Fibroblast of lung (primary cell): Measurements from ENCODE around the gene KIAA2012. TPM values are rescaled to one million over a fixed set of nuclear protein-coding genes. Genes with fewer than 3 reads are reported as not detected.

ENCODE experiments used
- DNase-seq, 2 donors: peaks; one replicate each; pipeline versions ENCODE4 v3.0.0 to v3.0.0-alpha.2; 2010; ENCODE audit warnings: low read depth in 2 of 2
- H2AFZ ChIP-seq: 2 replicates; pipeline ENCODE4 v1.5.1; 2012; ENCODE audit warnings: low read length, control low read depth, inconsistent platforms
- H3K27ac ChIP-seq: 2 replicates; pipeline ENCODE4 v1.5.1; 2011; ENCODE audit warnings: low read length, control low read depth; ENCODE audit not compliant: insufficient read depth
- H3K27me3 ChIP-seq: 2 replicates; pipeline ENCODE4 v1.5.1; 2011; ENCODE audit warnings: mild to moderate bottlenecking, low read length; ENCODE audit not compliant: control insufficient read depth, insufficient read depth
- H3K36me3 ChIP-seq: 2 replicates; pipeline ENCODE4 v1.5.1; 2011; ENCODE audit warnings: low read length; ENCODE audit not compliant: control insufficient read depth, insufficient read depth
- H3K4me1 ChIP-seq: 2 replicates; pipeline ENCODE4 v1.5.1; 2011; ENCODE audit warnings: low read length; ENCODE audit not compliant: control insufficient read depth, insufficient read depth; ENCODE audit errors: extremely low read depth
- H3K4me2 ChIP-seq: 2 replicates; pipeline ENCODE4 v1.5.1; 2011; ENCODE audit warnings: low read length, control low read depth; ENCODE audit not compliant: insufficient read depth; ENCODE audit errors: extremely low read depth
- H3K4me3 ChIP-seq, 4 experiments: fragments of 200-600 bp in 1 of 4; sonication (generic) in 1 of 4; replicated peaks in 1 of 4; 2 replicates each; pipeline ENCODE4 v1.5.1; 2011 to 2016; ENCODE audit warnings: low read length in 4 of 4, low read depth in 3 of 4, mild to moderate bottlenecking in 3 of 4, control low read depth in 2 of 4, inconsistent platforms in 1 of 4, mixed read lengths in 1 of 4; ENCODE audit not compliant: insufficient read depth in 1 of 4; ENCODE audit errors: control extremely low read depth in 1 of 4
- H3K79me2 ChIP-seq: 2 replicates; pipeline ENCODE4 v1.5.1; 2012; ENCODE audit warnings: mild to moderate bottlenecking, low read length, inconsistent platforms; ENCODE audit not compliant: control insufficient read depth, insufficient read depth
- H3K9ac ChIP-seq: 2 replicates; pipeline ENCODE4 v1.5.1; 2011; ENCODE audit warnings: mild to moderate bottlenecking, low read length, control low read depth; ENCODE audit not compliant: insufficient read depth
- H3K9me3 ChIP-seq: 2 replicates; pipeline ENCODE4 v1.5.1; 2012; ENCODE audit warnings: low read depth, low read length; ENCODE audit not compliant: control insufficient read depth, insufficient read depth
- H4K20me1 ChIP-seq: 2 replicates; pipeline ENCODE4 v1.5.1; 2011; ENCODE audit warnings: low read length; ENCODE audit not compliant: control insufficient read depth, insufficient read depth; ENCODE audit errors: extremely low read depth
- EZH2 ChIP-seq: IDR thresholded peaks from 2 replicates; pipeline ENCODE4 v1.5.1; 2012; ENCODE audit warnings: low read length, control low read depth, mild to moderate bottlenecking; ENCODE audit errors: missing control alignments
- polyA plus RNA-seq, 2 donors: library from polyadenylated mRNA; depleted of rRNA in 1 of 2; stranded (reverse) in 1 of 2; unstranded in 1 of 2; fragments of >200 nt; gene quantifications; 2 replicates each; pipeline ENCODE4 v1.2.1, GENCODE V29; 2011 to 2012; ENCODE audit warnings: missing spikeins in 1 of 2
- total RNA-seq: library from RNA; depleted of rRNA; stranded (reverse); fragments of >200 nt; gene quantifications from 2 replicates; pipeline ENCODE4 v1.2.1, GENCODE V29; 2014
- TF ChIP-seq, protein P1 (sequence below), 2 donors: IDR thresholded peaks in 1 of 2; conservative IDR thresholded peaks in 1 of 2; 1 replicate in 1 of 2; 2 replicates in 1 of 2; pipeline ENCODE4 v1.5.1; 2011 to 2012; ENCODE audit warnings: low read length in 2 of 2, control low read depth in 1 of 2, inconsistent platforms in 1 of 2, low read depth in 1 of 2, mild to moderate bottlenecking in 1 of 2

The KIAA2012 gene
- total and polyA plus RNA-seq, 2 donors (not counting 1 experiment from before 2014, with no cell fraction given), result 0.09 TPM; not detected in 1

DNA sequence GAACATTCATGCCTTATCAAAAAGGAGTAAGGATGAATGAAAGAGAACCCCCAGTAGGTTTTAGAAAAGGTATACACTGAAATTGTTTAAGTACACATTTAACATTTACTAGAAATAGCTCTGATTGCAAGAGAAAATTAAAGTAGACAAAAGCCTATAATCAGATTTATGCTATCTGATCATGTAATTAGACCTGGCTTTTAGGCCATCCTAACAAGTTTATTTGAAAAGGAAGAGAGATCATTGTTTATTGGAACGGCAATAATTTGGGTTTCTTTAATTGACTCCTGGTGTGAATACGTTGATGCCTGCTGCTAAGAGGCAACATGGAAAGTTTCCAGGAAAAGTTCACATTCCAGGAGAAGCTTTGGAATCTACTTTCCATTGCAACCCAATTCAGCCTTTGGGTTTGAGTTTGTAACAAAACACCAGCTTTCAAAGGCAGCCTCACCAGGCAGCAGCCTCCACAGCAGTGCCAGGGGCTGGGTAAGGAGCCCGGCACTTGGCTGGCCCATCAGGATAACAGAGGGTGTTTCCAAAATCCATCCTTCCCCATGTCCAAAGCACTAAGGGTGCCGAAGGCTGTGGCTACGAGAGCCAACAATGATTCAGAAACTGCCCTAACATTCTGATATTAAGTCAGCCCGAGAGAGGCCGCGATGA, 21.4 kb upstream of the KIAA2012 start:
- TF ChIP-seq, protein P1, sequence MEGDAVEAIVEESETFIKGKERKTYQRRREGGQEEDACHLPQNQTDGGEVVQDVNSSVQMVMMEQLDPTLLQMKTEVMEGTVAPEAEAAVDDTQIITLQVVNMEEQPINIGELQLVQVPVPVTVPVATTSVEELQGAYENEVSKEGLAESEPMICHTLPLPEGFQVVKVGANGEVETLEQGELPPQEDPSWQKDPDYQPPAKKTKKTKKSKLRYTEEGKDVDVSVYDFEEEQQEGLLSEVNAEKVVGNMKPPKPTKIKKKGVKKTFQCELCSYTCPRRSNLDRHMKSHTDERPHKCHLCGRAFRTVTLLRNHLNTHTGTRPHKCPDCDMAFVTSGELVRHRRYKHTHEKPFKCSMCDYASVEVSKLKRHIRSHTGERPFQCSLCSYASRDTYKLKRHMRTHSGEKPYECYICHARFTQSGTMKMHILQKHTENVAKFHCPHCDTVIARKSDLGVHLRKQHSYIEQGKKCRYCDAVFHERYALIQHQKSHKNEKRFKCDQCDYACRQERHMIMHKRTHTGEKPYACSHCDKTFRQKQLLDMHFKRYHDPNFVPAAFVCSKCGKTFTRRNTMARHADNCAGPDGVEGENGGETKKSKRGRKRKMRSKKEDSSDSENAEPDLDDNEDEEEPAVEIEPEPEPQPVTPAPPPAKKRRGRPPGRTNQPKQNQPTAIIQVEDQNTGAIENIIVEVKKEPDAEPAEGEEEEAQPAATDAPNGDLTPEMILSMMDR (conservative IDR thresholded peaks at IDR 0.05 in 1 of 2, IDR thresholded peaks at IDR 0.05 in 1 of 2; ENCODE audit: low read depth in 1 of 2, low read length in 2 of 2), result no peak
- no peak for TF ChIP-seq EZH2
- Histone ChIP-seq H4K20me1 (no peaks in the 10 kb centered on the region), H3K4me3 (no peak overlapping the region), H3K27ac (no peak overlapping the region), H2AFZ (no peak overlapping the region), H3K36me3 (no peaks in the 10 kb centered on the region), H3K4me2 (peak overlapping the region; percentile 46), H3K9ac (no peak overlapping the region), H3K27me3 (no peaks in the 10 kb centered on the region), H3K4me1 (no peaks in the 10 kb centered on the region), H3K79me2 (no peaks in the 10 kb centered on the region), H3K9me3 (no peaks in the 10 kb centered on the region)
- peak; percentile 38 to 78 for DNase-seq

DNA sequence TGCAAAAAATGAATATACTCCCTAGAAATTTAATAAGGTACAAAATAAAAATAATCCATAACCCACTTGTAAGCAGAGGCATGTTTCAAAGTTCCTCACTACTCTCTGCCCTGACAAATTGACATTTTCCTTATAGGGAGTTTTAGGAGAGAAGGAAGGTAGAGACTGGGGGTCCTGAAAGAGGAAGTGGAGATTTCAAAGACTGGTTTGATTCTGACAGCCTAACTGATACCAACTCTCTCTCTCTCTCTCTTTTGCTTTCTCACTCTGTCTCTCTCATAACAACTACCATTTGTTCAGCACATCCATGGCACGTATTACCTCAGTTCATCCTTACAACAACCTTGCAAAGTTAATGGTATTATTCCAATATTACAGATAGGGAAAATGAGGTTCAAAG, 20.8 kb upstream of the KIAA2012 start:
- Histone ChIP-seq H3K9ac (no peak overlapping the region), H3K27ac (no peak overlapping the region)

DNA sequence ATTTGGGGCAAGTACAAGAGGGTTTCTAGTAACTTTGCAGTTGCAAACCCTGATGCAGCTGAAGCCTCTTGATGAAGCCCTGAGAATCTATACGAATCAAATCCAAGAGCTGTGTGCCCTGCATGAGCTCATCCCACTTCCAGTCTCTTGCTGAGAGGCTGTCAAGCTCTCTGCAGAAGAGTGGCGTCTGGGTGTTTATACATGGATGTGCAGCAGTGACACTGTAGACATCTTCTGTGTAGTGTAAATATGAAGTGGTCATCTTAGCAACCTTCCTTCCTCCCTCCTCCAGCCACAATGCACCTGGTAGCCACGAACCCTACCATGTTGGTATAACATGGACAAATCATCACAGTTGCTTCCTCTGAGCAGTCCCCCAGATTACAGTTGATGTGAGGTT, 18.4 kb upstream of the KIAA2012 start:
- no peak overlapping the region for H2AFZ ChIP-seq
- H3K27me3 ChIP-seq, result no peaks in the 10 kb centered on the region
- no peak overlapping the region for H3K4me2 ChIP-seq
- no peak overlapping the region for H3K4me3 ChIP-seq
- H3K9me3 ChIP-seq, result no peaks in the 10 kb centered on the region
- H3K4me1 ChIP-seq, result no peaks in the 10 kb centered on the region
- H3K36me3 ChIP-seq, result no peaks in the 10 kb centered on the region
- no peak overlapping the region for H3K9ac ChIP-seq
- TF ChIP-seq, protein P1 (conservative IDR thresholded peaks at IDR 0.05 in 1 of 2, IDR thresholded peaks at IDR 0.05 in 1 of 2; ENCODE audit: low read depth in 1 of 2, low read length in 2 of 2), result no peak
- no peak for TF ChIP-seq EZH2
- no peaks in the 10 kb centered on the region for H3K79me2 ChIP-seq
- H3K27ac ChIP-seq, result no peak overlapping the region
- DNase-seq, result no peak
- no peaks in the 10 kb centered on the region for H4K20me1 ChIP-seq

More for the DNA sequence above, 20.8 kb upstream of the KIAA2012 start:
- Histone ChIP-seq H3K4me2 (no peak overlapping the region), H3K4me1 (no peaks in the 10 kb centered on the region), H3K36me3 (no peaks in the 10 kb centered on the region), H2AFZ (no peak overlapping the region), H4K20me1 (no peaks in the 10 kb centered on the region), H3K79me2 (no peaks in the 10 kb centered on the region), H3K4me3 (no peak overlapping the region), H3K9me3 (no peaks in the 10 kb centered on the region), H3K27me3 (no peaks in the 10 kb centered on the region)
- no peak for DNase-seq
- TF ChIP-seq, protein P1 (conservative IDR thresholded peaks at IDR 0.05 in 1 of 2, IDR thresholded peaks at IDR 0.05 in 1 of 2; ENCODE audit: low read depth in 1 of 2, low read length in 2 of 2), result no peak
- TF ChIP-seq EZH2, result no peak
